Measurements from ENCODE around the gene AZI2. TPM values are rescaled to one million over a fixed set of nuclear protein-coding genes. Genes with fewer than 3 reads are reported as not detected.
A peak's percentile ranks its signal among the peaks of the same experiment; 100 is the strongest.

AZI2 gene
- total and polyA plus RNA-seq, 9 of the 15 experiments (the other 6 are each of a cell fraction or from before 2014, with no cell fraction given) = 28.5 to 96.3 (median 70.2) TPM

GRCh38 chr3:28308196-28308595, 40.4 kb downstream of the AZI2 start (continued):
- TF ChIP-seq CHD7 (IDR thresholded peaks at IDR 0.05; ENCODE audit: low read depth, low read length) = no peak
- peak; percentile 80 for TF ChIP-seq ATF4 (CRISPR knock-in tag; IDR thresholded peaks at IDR 0.05)
- TF ChIP-seq MEIS2 (IDR thresholded peaks at IDR 0.05; ENCODE audit: partially characterized antibody) = peak; percentile 7
- TF ChIP-seq ZSCAN32 (CRISPR knock-in tag; IDR thresholded peaks at IDR 0.05) = peak; percentile 81
- 0 out of 2 replicates have a peak, but pooled peaks have one; percentile 30 for TF ChIP-seq IRF9 (tag; IDR thresholded peaks at IDR 0.05)
- peak; percentile 22; the same call in 1 of the 2 replicates for TF ChIP-seq POLR2H (tag; IDR thresholded peaks at IDR 0.05; ENCODE audit: low read depth)
- no peak for TF ChIP-seq ZNF175 (CRISPR knock-in tag; IDR thresholded peaks at IDR 0.05; ENCODE audit: low read depth)

All from K562 (cell line).